ENCODE results near the gene LZTS3.
"Not testable (repeated sequence)": the region's sequence is repeated elsewhere in the genome, so short reads cannot be mapped to it uniquely, and the experiment has no call there.

The LZTS3 gene

DNA sequence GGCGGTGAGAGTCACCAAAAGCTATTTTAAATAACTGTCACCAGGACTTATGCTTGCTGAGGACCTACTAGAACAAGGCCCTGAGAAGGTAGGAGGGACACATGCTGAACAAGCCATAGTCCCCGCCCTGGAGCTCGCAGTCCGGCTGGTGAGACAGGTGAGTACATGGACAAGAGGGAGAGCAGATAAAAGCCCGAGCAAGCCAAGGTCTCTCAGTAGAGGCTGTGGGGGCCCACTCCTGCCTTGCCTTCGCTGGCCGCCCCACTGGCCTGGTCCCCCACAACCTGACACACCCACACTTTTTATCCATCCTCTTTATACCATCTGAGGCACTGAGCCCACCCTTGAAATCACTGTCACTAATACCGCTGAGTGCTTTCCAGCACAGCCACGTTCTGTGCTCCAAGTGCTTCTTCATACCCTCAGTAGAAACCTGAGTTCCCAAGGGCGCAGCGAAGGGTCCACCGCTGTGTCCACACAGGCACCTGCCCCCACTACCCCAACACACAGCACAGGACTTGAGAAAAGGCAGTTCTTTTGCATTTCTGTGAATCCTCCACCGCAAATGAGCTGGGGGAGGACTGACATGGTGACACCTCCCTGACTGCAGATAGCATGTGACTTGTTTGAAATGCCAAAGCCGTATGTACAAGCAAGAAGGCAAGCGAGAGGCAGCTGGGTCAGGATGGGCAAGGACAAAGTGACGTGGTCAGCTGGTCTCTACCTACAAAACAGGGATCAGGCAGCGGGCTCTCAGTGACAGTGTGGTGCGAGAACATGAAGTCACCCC, 19.1 kb upstream of the LZTS3 start:
- no peak for DNase-seq

DNA sequence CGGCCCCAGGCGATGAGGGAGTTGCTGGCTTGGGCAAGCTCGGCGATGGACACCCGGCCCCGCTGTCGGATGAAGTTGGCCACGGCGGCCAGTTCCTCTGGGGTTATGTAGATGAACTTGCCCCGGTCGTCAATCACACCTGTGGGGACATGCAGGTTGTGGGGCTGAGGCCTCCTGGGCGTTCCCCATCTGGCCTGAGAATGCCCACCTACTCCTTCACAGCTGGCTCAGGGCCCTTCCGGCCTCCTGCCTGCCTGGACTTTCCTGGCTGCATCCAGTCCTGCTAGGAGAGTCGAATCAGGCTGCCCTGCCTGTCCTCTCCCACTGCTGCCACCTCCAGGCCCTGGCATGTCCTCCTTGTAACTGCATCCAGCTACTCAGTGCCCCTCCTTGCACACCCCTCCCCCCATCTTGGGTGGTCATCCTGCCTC, 17.3 kb upstream of the LZTS3 start:
- no peak for DNase-seq

DNA sequence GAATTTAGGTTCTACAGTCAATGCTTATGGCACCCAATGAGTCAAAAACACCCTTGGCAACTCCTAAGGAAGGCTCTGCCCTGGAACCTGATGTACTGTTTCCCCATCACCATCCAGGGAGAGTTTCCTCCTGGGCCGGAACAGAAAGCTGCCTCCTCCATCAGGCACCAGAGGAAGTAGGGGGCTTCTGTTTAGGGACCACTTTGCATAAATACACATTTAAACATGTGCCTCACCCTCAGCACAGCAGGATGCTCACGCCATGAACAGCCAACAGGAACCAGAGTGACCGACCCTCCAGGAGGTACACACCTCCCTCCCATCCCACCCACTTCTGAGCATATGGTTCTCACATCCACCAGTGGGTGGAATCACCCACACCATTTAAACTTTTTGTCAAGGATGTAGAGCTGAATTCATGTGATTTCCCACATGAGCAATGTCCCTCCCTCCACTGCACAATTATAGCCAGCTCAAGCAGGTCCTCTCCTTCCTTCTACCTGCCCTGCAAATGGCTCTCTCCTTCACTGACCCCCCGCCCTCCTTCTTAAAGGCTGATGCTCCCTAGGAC, 16.3 kb upstream of the LZTS3 start:
- DNase-seq: no peak

DNA sequence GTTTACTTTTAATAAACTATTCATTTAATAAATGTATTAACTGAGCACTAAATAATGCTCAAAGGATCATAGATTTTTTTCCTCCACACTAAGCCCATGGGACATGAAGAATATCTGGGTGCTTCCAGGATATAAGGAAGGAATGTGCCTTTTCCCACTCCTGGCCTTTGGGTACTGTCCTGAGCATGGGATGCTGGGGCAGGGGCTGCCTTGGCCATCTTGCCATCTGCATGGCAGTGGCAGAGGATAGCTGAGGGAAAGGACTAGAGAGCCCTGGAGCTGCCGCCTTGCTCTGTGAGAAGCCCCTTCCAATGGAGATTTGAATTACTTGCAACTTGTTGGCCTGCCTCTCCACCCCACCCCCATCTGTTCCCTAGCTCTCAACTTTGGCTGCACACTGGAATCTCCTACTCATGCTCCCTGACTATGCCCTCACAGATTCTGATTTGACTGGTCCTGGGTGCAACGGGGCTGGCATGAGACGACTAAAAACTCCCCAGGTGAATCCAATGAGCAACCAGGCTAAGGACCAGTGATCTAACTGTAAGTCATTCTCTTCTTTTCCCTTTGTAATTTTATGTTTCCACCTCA, 15.6 kb upstream of the LZTS3 start:
- DNase-seq: no peak

DNA sequence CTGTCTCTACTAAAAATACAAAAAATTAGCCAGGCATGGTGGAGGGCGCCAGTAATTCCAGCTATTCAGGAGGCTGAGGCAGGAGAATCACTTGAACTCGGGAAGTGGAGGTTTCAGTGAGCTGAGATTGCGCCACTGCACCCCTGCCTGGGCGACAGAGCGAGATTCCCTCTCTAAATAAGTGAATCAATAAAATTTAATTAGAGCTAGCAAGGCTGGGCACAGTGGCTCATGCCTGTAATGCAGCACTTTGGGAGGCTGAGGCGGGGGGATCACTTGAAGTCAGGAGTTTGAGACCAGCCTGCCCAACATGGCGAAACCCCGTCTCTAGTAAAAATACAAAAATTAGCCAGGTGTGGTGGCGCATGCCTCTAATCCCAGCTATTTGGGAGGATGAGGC, 14.5 kb upstream of the LZTS3 start:
- DNase-seq: not testable (repeated sequence)

DNA sequence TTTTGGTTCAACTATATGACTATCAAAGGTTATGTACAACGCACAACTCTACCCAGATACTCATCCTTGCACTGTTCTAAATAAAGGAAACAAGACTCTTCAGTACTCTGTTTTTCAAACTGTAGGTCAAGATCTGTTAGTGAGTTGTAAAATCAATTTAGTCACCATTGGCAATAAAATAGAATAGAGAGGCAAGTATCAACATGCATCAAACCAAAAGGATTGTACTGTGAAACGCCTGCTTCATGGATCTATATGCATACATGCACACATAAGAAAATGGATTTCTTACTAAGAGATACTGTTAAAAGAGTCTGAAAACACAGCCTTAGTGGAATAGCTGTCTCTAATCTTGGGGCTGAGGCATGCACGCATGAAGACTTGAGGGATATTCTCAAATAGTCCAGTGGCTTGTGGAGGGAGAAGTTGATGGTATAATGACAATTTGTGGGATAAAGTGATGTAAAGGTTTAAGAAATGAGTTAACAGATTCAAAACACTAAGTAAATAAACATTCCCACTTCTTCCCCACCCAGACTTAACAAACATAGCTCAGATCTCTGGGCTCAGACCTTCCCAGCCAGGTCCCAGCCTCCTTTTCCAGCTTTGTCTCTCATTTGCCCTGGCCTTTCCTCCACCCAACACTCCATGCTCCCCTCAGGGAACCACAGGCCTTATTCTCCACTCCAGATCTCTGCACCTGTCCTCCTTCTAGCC, 10.7 kb upstream of the LZTS3 start:
- no peak for DNase-seq

DNA sequence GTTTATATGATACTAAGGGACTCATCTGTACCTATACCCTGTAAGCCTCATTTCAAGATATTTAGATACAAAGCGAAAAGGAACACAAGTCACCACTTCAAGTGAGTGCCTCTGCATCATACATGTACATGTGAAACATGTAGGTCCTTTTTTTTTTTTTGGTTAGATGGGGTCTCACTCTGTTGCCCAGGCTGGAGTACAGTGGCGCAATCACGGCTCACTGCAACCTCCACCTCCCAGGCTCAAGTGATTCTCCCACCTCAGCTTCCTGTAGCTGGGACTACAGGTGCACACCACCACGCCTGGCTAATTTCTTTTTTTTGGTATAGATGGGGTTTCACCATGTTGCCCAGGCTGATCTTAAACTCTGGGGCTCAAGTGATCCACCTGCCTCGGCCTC, 9.1 kb upstream of the LZTS3 start:
- not testable (repeated sequence) for DNase-seq

DNA sequence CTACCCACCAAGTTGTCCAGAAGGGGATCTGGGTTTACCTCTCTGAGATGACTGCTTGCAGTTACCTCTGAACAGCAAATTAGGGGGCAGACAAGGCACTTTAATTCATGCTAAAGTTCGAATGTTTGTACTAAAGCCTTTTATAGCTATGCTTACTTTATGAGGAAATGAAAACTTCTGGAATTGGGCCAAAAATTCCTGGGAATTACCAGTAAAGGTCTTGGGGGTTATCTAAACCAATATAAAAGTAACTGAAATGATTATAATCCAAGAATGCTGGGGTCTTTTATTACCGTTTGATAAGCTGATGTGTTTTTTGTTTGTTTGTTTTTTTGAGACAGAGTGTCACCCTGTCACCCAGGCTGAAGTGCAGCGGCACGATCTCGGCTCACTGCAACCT, 7.9 kb upstream of the LZTS3 start:
- DNase-seq: no peak

DNA sequence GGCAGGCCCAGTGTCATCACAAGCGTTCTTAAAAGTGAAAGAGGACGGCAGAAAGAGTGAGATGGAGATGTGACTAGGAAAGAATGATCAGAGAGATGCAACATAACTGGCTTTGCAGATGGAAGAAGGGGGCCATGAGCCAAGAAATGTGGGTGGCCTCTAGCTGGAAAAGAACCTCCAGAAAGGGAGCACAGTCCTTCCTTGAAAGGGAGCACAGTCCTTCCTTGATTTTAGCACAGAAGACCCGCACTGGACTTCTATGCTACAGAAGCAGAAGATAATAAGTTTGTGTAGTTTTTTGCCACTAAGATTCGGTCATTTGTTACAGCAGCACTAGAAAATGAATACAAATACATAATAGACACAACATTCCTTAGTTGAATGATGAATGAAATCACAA, 7.0 kb upstream of the LZTS3 start:
- no peak for DNase-seq

DNA sequence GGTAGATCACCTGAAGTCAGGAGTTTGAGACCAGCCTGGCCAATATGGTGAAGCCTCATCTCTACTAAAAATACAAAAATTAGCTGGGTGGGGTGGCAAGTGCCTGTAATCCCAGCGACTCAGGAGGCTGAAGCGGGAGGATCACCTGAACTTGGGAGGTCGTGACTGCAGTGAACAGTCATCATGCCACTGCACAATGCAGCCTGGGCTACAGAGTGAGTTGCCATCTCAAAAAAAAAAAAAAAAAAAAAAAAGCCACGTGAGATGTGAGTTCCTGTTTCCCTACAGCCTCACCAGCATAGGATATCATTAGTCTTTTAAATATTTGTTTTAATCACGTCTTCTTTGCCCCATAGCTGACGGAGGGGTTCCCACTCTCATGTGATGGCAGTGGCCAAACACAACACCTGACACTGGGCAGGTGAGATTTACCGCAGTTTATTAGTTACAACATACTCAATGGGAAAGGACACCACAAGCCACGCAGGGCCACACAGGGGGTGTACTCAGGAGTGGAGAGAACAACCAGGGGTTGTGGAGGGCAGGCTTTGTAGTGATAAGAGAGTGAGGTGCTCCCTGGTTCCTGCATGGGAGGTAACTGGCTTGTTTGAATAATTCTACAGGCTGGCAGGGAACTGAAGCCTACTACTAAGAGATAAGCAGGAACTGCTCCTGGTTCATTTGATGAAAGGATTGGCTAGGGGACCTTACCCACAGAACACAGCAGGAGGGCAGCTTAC, 4.6 kb upstream of the LZTS3 start:
- no peak for DNase-seq

DNA sequence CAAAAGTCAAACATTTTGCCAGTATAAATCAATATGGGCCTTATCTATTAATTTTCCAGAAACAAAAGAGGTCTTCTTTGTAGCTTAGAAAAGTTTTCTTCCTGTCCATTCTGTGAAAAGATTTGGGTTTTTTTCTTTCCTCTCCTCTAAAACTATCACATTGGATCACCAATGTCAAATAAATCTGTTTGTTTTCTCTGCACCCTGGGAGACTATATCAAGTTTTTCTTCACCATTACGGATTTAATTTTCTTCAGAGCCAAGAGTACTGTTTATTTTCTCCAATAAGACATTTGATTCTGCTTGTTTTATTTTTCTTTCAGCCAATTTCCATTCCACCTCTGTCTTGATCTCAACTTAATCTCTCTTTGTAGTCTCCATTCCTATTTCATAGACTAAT, 1.9 kb upstream of the LZTS3 start:
- no peak for DNase-seq

DNA sequence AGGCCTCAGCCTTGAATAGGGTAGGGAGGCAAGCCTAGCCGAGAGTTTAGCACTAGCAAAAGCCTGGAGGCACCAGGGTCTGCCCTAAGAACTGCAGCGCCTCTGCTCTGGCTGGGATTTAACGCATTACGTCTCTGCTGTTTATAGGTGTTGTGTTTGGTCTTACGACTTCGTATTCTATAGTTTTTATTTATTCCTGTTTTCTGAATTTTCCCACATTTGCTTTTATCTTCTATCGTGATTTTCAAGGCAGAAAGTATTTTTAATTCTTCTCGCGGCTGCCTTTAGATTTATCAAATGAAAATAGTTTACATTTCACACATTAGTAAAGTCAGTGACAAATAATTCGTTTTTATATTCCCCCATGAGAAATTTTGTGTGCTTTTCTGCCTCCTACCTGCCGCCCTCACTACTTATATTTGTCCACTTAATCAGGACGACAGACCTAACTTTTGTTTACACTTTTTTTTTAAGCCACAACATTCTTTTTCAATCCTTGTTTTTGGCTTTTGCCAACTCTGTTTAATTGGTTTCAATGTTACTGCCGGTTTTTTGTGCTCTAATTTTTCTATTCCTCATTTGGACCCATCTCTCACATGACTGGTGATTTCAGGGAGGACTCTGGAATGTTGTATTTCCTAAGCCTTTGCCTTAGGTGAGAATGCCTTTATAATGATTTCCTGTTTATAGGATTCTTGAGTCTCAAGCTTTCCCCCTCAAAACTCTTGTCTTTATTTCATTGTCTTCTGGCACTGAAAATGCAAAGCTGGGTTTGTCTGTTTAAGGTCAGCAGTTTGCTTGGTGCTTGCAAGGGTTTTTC, 1.3 kb upstream of the LZTS3 start:
- DNase-seq: no peak

DNA sequence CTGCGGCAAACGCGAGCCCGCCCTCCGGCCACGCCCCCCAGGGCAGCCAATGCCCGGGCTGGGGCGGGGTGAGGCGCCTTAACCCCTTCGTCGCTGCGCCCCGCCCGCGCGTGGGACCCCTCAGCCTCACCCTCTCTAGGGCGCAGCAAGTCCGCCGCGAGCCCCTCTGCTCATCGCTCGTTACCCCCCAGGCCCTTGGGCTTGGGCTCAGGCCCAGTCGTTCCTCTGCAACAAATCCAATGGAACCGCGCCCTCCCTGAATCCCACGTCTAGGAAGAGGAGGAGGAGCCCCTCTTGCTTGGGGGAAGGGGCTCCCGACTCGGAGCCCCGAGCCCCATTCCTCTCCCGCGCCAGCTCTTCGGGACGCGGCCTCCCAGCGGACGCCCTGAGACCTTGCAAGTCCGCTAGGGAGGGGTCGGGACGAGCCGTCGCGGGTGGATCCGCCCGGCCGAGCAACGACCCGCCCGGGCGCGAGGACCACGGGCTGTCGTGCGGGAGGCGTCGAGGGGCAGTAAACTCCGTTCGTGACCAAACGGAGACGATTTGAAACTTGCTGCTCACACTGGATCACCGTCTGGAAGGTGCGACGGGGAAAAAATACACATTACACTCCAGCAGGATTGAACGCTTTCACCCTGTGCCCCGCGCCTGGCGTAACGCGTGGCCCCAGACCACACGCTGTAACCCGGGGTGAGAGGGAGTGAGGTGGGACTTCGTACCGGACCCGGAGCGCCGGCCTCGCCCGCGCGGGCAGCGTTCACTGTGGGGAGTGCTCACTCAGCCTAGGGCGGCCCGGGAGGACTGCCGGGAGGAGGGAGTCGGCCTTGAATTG, 477 bp upstream of the LZTS3 start:
- peak; percentile 95 for DNase-seq

DNA sequence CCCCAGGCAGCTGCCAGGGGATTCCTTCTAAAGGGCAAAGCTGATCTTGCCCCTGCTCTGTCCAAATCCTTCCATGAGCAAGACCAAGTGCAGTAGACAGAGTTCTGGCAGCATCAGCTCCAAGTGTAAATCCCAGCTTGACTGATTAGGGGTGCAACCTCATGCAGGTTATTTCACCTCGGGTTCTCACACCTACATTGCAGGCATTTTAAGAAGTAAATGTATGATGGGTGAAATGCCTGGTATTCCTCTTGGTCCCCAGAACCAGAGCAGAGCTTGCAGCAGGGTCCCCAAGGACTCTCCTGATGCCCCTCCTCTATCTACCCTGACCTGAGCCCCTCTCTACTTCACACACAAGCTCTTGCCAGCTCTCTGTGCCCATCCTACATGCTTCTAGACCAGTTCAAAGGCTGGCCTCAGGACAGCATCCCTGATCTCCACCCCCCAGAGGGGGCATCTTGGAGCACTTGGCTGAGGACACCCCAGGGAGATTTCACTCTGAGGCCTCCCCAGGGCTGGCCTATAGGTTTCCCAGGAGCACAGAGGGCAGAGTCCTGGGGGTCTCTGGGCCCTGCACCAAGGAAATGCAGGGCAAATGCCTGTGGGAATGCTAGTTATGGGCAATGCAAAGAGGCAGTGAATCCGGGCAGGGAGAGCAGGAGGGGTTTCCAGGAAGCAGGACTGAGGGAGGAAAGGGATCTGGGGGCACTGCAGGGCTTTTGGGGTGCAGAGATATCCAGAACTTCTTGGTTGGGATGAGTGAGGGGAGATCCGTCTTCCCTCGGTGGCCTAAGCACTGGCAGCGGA, 1.0 kb downstream of the LZTS3 start:
- no peak for DNase-seq

DNA sequence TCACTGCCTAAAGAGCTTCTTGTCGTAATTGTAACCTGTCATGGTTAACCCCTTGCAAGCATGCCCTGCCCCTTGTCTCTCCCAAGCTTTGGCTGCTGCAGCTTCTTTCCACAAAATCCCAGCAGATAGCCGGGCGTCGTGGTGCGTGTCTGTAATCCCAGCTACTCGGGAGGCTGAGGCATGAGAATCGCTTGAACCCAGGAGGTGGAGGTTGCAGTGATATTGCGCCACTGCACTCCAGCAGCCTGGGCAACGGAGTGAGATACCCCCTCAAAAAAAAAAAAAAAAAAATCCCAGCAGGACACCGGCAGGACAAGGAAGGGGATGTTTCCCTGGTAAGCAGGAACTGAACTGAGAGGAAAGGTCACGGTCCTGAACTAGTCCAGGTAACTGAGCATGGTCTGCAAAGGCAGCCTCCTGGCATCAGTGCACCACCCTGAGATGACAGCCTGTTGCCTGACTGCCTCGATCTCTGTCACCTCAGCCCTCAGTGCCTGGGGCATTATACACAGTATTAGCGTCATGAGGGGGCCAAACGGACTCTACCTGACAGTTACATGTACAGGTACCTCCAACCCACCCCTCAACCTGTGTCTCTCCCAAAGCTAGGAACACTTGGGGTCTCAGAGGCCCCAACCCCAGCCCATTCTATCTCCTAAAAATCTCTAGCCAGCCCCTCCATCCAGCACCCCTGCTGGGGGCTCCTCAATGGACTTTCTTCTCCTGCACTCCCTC, 1.8 kb downstream of the LZTS3 start:
- no peak for DNase-seq

DNA sequence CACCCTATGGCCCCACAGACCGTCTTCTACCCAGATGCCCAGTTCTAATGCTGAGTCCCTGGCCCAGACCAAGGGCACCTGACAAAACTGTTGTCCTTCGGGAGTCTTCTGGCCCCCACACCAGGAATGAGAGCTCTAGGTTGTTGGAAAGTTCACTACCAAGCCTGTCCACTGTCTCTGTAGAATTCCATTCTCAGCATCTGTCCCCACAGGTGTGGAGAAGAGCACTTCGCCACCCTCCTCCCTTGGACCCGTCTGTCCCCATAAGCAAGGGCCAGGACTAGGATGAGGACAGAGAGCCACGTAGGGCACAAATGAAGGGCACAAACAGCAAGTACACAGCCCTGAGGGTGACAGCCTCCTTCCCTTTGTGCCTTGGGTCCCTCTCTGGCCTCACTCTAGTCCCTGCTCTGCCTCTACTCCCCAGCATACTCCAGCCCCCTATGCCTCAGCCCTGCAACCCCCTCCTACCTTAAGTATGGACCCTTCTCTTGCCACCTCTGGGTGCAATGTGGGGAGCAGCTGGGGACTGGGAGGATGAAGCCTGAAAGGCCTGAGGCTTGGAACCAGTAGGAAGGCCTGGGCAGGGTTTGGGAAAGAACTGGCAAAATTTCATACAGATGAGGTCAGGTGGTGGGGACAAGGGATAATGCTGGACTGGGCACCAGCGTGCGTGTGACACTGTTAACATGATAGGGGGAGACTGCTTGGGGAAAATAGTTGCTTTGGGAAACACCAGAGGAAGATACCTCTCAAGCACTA, 4.3 kb downstream of the LZTS3 start:
- no peak for DNase-seq

DNA sequence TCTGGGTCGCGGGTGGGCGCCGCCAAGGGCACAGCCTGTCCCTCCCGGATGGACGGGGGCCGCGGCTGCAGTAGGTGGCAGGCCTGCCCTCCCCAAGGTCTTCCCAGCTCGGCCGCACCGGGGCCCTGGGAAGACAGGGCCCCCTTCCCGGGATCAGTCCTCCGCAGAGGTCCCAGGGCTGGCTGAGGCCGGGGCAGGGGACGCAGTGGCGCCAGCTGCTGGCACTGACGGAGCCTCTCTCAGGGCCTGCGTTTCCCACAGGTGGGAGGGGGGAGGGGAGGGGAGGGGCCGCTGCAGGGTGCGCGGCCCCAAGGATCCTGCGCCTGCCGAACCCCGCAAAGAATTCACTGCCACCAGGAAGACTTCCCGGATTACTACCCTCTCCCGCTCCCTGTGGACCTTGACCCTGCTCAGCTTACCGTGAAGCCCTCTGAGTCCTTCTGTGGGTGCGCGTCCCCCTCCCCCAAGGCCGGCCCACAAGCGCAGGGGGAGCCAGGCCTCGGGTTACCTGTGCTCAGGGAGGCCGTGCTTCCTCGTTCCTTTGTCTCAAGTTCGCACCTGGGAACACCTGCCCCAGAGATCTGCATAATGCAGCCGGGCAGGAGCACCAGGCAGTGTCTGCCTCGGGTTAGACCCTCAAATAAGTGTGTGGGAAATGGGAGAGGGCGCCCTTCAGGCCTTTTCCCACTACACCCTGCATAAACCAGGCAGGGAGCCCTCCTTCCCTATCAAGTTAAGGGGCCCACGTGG, 5.1 kb downstream of the LZTS3 start:
- DNase-seq: no peak

DNA sequence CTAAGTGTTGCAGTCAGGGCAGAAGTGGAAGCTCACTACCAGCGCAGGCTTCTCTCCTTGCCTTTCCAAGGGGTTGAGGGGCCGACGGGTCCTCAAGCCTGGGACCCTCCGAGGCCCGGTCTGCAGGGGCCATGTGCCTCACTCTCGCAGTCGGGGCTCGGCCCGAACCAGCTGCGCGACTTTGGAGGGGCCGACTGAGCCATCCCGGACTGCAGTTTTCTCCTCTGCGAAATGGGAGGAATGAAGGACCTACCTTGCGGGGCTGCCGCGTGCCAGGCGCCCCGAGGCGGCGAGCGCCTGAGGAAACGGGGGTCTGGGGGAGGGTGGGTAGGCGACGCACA, 5.6 kb downstream of the LZTS3 start:
- no peak for DNase-seq

All from activated T-cell treated with anti-CD3 and anti-CD28 coated beads, Interleukin-2, amount 50 U/mL, for 1 hour (primary cell).